GM12878 (cell line): ENCODE results near the gene CYP2A6. TPM values are rescaled to one million over a fixed set of nuclear protein-coding genes. Genes with fewer than 3 reads are reported as not detected.

Experiments
- ATAC-seq: fragments of 200-7000 bp; cut with Tn5 transposase; 3 replicates; pipeline ENCODE4 v1.9.1; 2020; ENCODE audit warnings: mild to moderate bottlenecking, moderate library complexity
- BruUV-seq: library from RNA; stranded (reverse); fragments of 400-500 nt; replicated peaks from 2 replicates; lab custom pipeline; 2021; lab: Mats Ljungman, UMichigan
- CTCF ChIA-PET: fragments of 300-600 bp; sonication (Branson Sonifier 250); formaldehyde crosslinking; extraction: SDS; loops from one replicate; lab custom pipeline; 2021; ENCODE audit warnings: inconsistent platforms; lab: Yijun Ruan, JAX
- POLR2A ChIA-PET: fragments of 350-600 bp; formaldehyde crosslinking; extraction: SDS; loops from one replicate; lab custom pipeline; 2021; ENCODE audit warnings: inconsistent platforms; lab: Charles Lee
- RAD21 ChIA-PET: fragments of 300-600 bp; sonication (Branson Sonifier 250); formaldehyde crosslinking; loops from one replicate; lab custom pipeline; 2023; ENCODE audit warnings: antibody characterized with exemption; ENCODE audit not compliant: unreplicated experiment; lab: Charles Lee
- SMC1A ChIA-PET: fragments of 300-600 bp; sonication (Branson Sonifier 250); formaldehyde crosslinking; loops from one replicate; lab custom pipeline; 2023; ENCODE audit not compliant: unreplicated experiment, uncharacterized antibody; lab: Charles Lee
- DNase-seq: peaks from one replicate; pipeline ENCODE4 v3.0.0-alpha.2; 2011; ENCODE audit warnings: low read depth, low spot score
- FAIRE-seq: peaks from 3 replicates; lab custom pipeline; 2011; peaks lifted over from hg19 to GRCh38; lab: Jason Lieb, UNC
- H2AFZ ChIP-seq: 2 replicates; pipeline ENCODE4 v1.6.0; 2011; ENCODE audit warnings: low read depth, low read length, control low read depth; ENCODE audit not compliant: control insufficient read depth
- H3K27ac ChIP-seq: 2 replicates; pipeline ENCODE4 v1.5.1; 2011; ENCODE audit warnings: control low read depth; ENCODE audit not compliant: control insufficient read depth, insufficient read depth
- H3K27me3 ChIP-seq, 2 experiments: replicated peaks in 1 of 2; 2 replicates each; pipeline versions ENCODE4 v1.6.0 to v1.6.1; 2011; ENCODE audit warnings: low read length in 1 of 2; ENCODE audit not compliant: control insufficient read depth in 2 of 2, insufficient read depth in 2 of 2
- H3K36me3 ChIP-seq, 2 experiments: 2 replicates each; pipeline ENCODE4 v1.5.1; 2011; ENCODE audit warnings: low read length in 1 of 2; ENCODE audit not compliant: control insufficient read depth in 2 of 2, insufficient read depth in 2 of 2
- H3K4me1 ChIP-seq: 2 replicates; pipeline ENCODE4 v1.6.1; 2011; ENCODE audit warnings: mild to moderate bottlenecking, low read length, moderate library complexity, mixed read lengths; ENCODE audit not compliant: control insufficient read depth, insufficient read depth
- H3K4me2 ChIP-seq: 2 replicates; pipeline ENCODE4 v1.6.0; 2011; ENCODE audit warnings: control low read depth; ENCODE audit not compliant: control insufficient read depth, insufficient read depth
- H3K4me3 ChIP-seq: fragments of 200-600 bp; sonication (generic); 2 replicates; pipeline ENCODE4 v1.5.1; 2016
- H3K79me2 ChIP-seq: 2 replicates; pipeline ENCODE4 v1.6.0; 2011; ENCODE audit warnings: low read length; ENCODE audit not compliant: control insufficient read depth, insufficient read depth
- H3K9ac ChIP-seq: 2 replicates; pipeline ENCODE4 v1.8.0; 2011; ENCODE audit warnings: low read length, control low read depth, mixed read lengths; ENCODE audit not compliant: control insufficient read depth, insufficient read depth
- H3K9me3 ChIP-seq: replicated peaks from 3 replicates; pipeline ENCODE4 v1.5.1; 2011; ENCODE audit warnings: mild to moderate bottlenecking, low read length; ENCODE audit not compliant: control insufficient read depth, insufficient read depth
- H4K20me1 ChIP-seq: 2 replicates; pipeline ENCODE4 v1.6.0; 2011; ENCODE audit not compliant: control insufficient read depth, insufficient read depth
- ASH2L ChIP-seq: fragments of 300-600, 200-600 bp; sonication (generic); IDR thresholded peaks from 2 replicates; pipeline ENCODE4 v1.6.1; 2017; ENCODE audit warnings: low read depth, mild to moderate bottlenecking, borderline replicate concordance
- BHLHE40 ChIP-seq, 2 experiments: fragments of 450-650 bp in 1 of 2; IDR thresholded peaks; 2 replicates each; pipeline ENCODE4 v1.6.1; 2011 to 2017; ENCODE audit warnings: low read depth in 2 of 2, borderline replicate concordance in 1 of 2, improper control_type of control experiment in 1 of 2, low read length in 1 of 2, mild to moderate bottlenecking in 1 of 2
- DPF2 ChIP-seq: fragments of 450-650 bp; IDR thresholded peaks from 2 replicates; pipeline ENCODE4 v1.6.1; 2017; ENCODE audit warnings: mild to moderate bottlenecking
- FOXM1 ChIP-seq: IDR thresholded peaks from 2 replicates; pipeline ENCODE4 v1.6.1; 2012; ENCODE audit warnings: low read depth, mild to moderate bottlenecking, inconsistent platforms, low read length, moderate library complexity
- GATAD2B ChIP-seq: fragments of 450-650 bp; conservative IDR thresholded peaks from 2 replicates; pipeline ENCODE4 v1.6.1; 2017; ENCODE audit warnings: low read depth, mild to moderate bottlenecking, moderate library complexity
- HSF1 ChIP-seq: fragments of 150-350 bp; IDR thresholded peaks from 2 replicates; pipeline ENCODE4 v1.6.1; 2014; ENCODE audit warnings: mild to moderate bottlenecking, low read depth, low read length
- IRF3 ChIP-seq: fragments of 450-650 bp; IDR thresholded peaks from 2 replicates; pipeline ENCODE4 v1.6.1; 2014; ENCODE audit warnings: mild to moderate bottlenecking
- KDM1A ChIP-seq: fragments of 200-600 bp; sonication (generic); IDR thresholded peaks from 2 replicates; pipeline ENCODE4 v1.6.1; 2016; ENCODE audit warnings: borderline replicate concordance
- KLF5 ChIP-seq: fragments of 450-650 bp; IDR thresholded peaks from 2 replicates; pipeline ENCODE4 v1.6.1; 2014; ENCODE audit warnings: mild to moderate bottlenecking; ENCODE audit not compliant: partially characterized antibody
- MYC ChIP-seq: IDR thresholded peaks from 2 replicates; pipeline ENCODE4 v1.6.1; 2011; ENCODE audit warnings: mild to moderate bottlenecking, low read length, moderate library complexity, inconsistent platforms; ENCODE audit not compliant: insufficient read depth, insufficient replicate concordance, insufficient read length, severe bottlenecking
- NFXL1 ChIP-seq: fragments of 450-650 bp; IDR thresholded peaks from 2 replicates; pipeline ENCODE4 v1.6.1; 2017; ENCODE audit warnings: antibody characterized with exemption, mild to moderate bottlenecking, borderline replicate concordance
- PML ChIP-seq: IDR thresholded peaks from 2 replicates; pipeline ENCODE4 v1.6.1; 2012; ENCODE audit warnings: low read length, inconsistent platforms
- RBBP5 ChIP-seq: fragments of 200-600 bp; sonication (generic); conservative IDR thresholded peaks from 2 replicates; pipeline ENCODE4 v1.6.1; 2016
- SIN3A ChIP-seq: IDR thresholded peaks from 2 replicates; pipeline ENCODE4 v1.6.1; 2012; ENCODE audit warnings: low read depth, low read length, improper control_type of control experiment
- SREBF2 ChIP-seq: IDR thresholded peaks from 2 replicates; pipeline ENCODE4 v1.6.1; 2012; ENCODE audit warnings: mild to moderate bottlenecking, low read length
- YBX1 ChIP-seq: fragments of 450-650 bp; IDR thresholded peaks from 2 replicates; pipeline ENCODE4 v1.6.1; 2016; ENCODE audit warnings: antibody characterized with exemption
- ZNF592 ChIP-seq: fragments of 450-650 bp; IDR thresholded peaks from 2 replicates; pipeline ENCODE4 v1.6.1; 2017; ENCODE audit warnings: mild to moderate bottlenecking, moderate library complexity
- WGBS: methylation state at CpG from one replicate; pipeline ENCODE4 v1.1.6; 2016; ENCODE audit warnings: low lambda C conversion rate; ENCODE audit not compliant: insufficient replicate concordance, insufficient coverage; ENCODE audit errors: missing lambda C conversion rate; 5-methylcytosine and 5-hydroxymethylcytosine counted together
- in situ Hi-C: fragments of 300-500 bp; cut with MboI; formaldehyde crosslinking; loops from 9 replicates; pipeline ENCODE4 v1.14.3; 2018; ENCODE audit warnings: mixed read lengths
- intact Hi-C: fragments of 100-400 bp; cut with micrococcal nuclease; formaldehyde crosslinking; loops from one replicate; pipeline ENCODE4 v1.14.2; 2022; ENCODE audit not compliant: unreplicated experiment
- polyA plus RNA-seq, 11 experiments: library from polyadenylated mRNA; depleted of rRNA in 4 of 11; unstranded in 6 of 11; stranded (reverse) in 5 of 11; fragments of >200 nt; fragmentation: Nextera tagmentation in 4 of 11; fragmentation: Illumina TruSeq in 1 of 11; extraction: Ambion mirVana in 4 of 11; extraction: Trizol in 1 of 11; gene quantifications; 1 replicate in 1 of 11; 2 replicates in 10 of 11; pipeline versions ENCODE4 v1.2.1 to v1.2.3, GENCODE V29; 2011 to 2016; ENCODE audit warnings: inconsistent platforms in 2 of 11, missing spikeins in 2 of 11, low read depth in 1 of 11
- total RNA-seq, 4 experiments: library from RNA; depleted of rRNA in 3 of 4; stranded (reverse); fragments of >200 nt in 3 of 4; fragmentation: Illumina TruSeq in 1 of 4; extraction: Trizol in 1 of 4; gene quantifications; 2 replicates each; pipeline versions ENCODE4 v1.2.1 to v1.2.3, GENCODE V29; 2013 to 2021

The CYP2A6 gene
- total and polyA plus RNA-seq, 10 of the 15 experiments (the other 5 are each of a cell fraction or from before 2014, with no cell fraction given), result 0.97 TPM; not detected in 9

- ChIA-PET RAD21 (no interaction called here), CTCF (no interaction called here), POLR2A (no interaction called here), SMC1A (no interaction called here)
- DNase-seq (no peak), ATAC-seq (no peak), FAIRE-seq (no peak)
- no TSS peak for BruUV-seq
- Histone ChIP-seq H3K79me2 (no peaks in the 10 kb centered on the region), H3K27ac (no peak overlapping the region), H3K4me2 (no peak overlapping the region), H3K9ac (no peak overlapping the region), H3K27me3 (no peaks in the 10 kb centered on the region; a peak in 1 of 4 replicates), H3K4me3 (no peak overlapping the region), H3K9me3 (no peaks in the 10 kb centered on the region), H3K4me1 (no peaks in the 10 kb centered on the region), H3K36me3 (no peaks in the 10 kb centered on the region), H4K20me1 (no peaks in the 10 kb centered on the region), H2AFZ (no peak overlapping the region)
- no peak for TF ChIP-seq PML
- no peak for TF ChIP-seq ASH2L
- no peak for TF ChIP-seq FOXM1
- no peak for TF ChIP-seq RBBP5
- TF ChIP-seq SREBF2, result no peak
- no peak for TF ChIP-seq BHLHE40 (IDR thresholded peaks at IDR 0.05; ENCODE audit: borderline replicate concordance in 1 of 2, low read depth in 2 of 2, low read length in 1 of 2)
- no peak for TF ChIP-seq KDM1A
- no peak for TF ChIP-seq SIN3A
- TF ChIP-seq NFXL1, result no peak
- TF ChIP-seq YBX1, result no peak
- TF ChIP-seq HSF1, result no peak
- TF ChIP-seq GATAD2B, result no peak
- TF ChIP-seq MYC, result no peak
- TF ChIP-seq ZNF592, result no peak
- TF ChIP-seq IRF3, result no peak
- no peak for TF ChIP-seq DPF2
- TF ChIP-seq KLF5, result no peak
- in situ Hi-C loops (no loop called here), intact Hi-C loops (no loop called here)
- 63% methylated on average over 5 of the region's 5 CpGs for WGBS
Observed at GRCh38 chr19:40896418-40896796, 46.2 kb upstream of the CYP2A6 start.
